Ovary (tissue), 9 donors: Measurements from ENCODE around the gene JMJD7. TPM values are rescaled to one million over a fixed set of nuclear protein-coding genes. Genes with fewer than 3 reads are reported as not detected.

Experiments used
- DNase-seq, 5 donors: peaks; one replicate each; pipeline ENCODE4 v3.0.0-alpha.2; 2019 to 2020
- H3K27ac ChIP-seq, 2 donors: fragments of 200-600 bp; one replicate each; pipeline versions ENCODE4 v1.5.1 to v1.8.0; 2019 to 2022
- H3K27me3 ChIP-seq: fragments of 200-600 bp; one replicate; pipeline ENCODE4 v1.8.0; 2022
- H3K36me3 ChIP-seq: fragments of 200-600 bp; sonication (generic); one replicate; pipeline ENCODE4 v1.5.1; 2019
- H3K4me1 ChIP-seq: one replicate; pipeline ENCODE4 v1.8.1; 2013; ENCODE audit warnings: mild to moderate bottlenecking, moderate library complexity; ENCODE audit not compliant: insufficient read depth
- H3K4me3 ChIP-seq: fragments of 200-600 bp; sonication (generic); one replicate; pipeline ENCODE4 v1.5.1; 2017
- H3K9me3 ChIP-seq, 2 donors: fragments of 200-600 bp in 1 of 2; sonication (generic) in 1 of 2; one replicate each; pipeline versions ENCODE4 v1.5.1 to v1.8.1; 2013 to 2019; ENCODE audit warnings: mild to moderate bottlenecking in 1 of 2, moderate library complexity in 1 of 2
- EP300 ChIP-seq: sonication (generic); formaldehyde crosslinking; IDR thresholded peaks from one replicate; pipeline ENCODE4 v1.6.1; 2017; ENCODE audit warnings: antibody characterized with exemption
- POLR2A ChIP-seq: fragments of 450-650 bp; IDR thresholded peaks from one replicate; pipeline ENCODE4 v1.6.1; 2017; ENCODE audit warnings: antibody characterized with exemption, mild to moderate bottlenecking, moderate library complexity
- WGBS, 3 donors: extraction: QIAGEN DNeasy Blood & Tissue Kit in 1 of 3; methylation state at CpG; one replicate each; pipeline versions ENCODE4 v1.1.5 to v1.1.7; 2013 to 2017; 5-methylcytosine and 5-hydroxymethylcytosine counted together
- intact Hi-C, 4 donors: fragments of 100-400 bp; cut with DNase I; formaldehyde crosslinking; loops; one replicate each; pipeline versions ENCODE4 v1.11.0 to v1.15.1; 2022 to 2023
- polyA plus RNA-seq, 2 donors: library from polyadenylated mRNA; stranded (reverse); fragments of 200-250 nt in 1 of 2; fragments of 350-450 nt in 1 of 2; fragmentation: Illumina TruSeq in 1 of 2; extraction: RNeasy Lipid Tissue Mini Kit (QIAGEN cat#74804) in 1 of 2; gene quantifications; one replicate each; pipeline ENCODE4 v1.2.3, GENCODE V29; 2013 to 2014
- total RNA-seq, 7 donors: library from RNA; depleted of rRNA in 2 of 7; stranded (reverse); fragments of >200 nt in 2 of 7; fragmentation: NEBNext Ultra II Directional in 3 of 7; extraction: Animal tissue kit (Norgen Biotek cat#: 25700) in 3 of 7; gene quantifications; one replicate each; pipeline versions ENCODE4 v1.1.0 to v1.2.4, GENCODE V29; 2016 to 2023
- TF ChIP-seq, protein P1 (sequence below), 3 donors: fragments of 450-650 bp in 2 of 3; fragments of 200-600 bp in 1 of 3; IDR thresholded peaks; one replicate each; pipeline versions ENCODE4 v1.5.1 to v1.8.0; 2016 to 2022; ENCODE audit warnings: antibody characterized with exemption in 3 of 3, mild to moderate bottlenecking in 1 of 3
- donor health status: DM: no; HTN: no; CAD: no; lungs with moderate emphysema.
- donor health status: DM: no; HTN: no; CAD: no.
- donor health status: Bipolar disorder and iron deficiency.
- donor health status: DM: yes; HTN: yes; CAD: no.
- donor health status: DM: no; HTN: no; CAD: no.
- donor health status: DM: yes; HTN: yes; CAD: no.

The JMJD7 gene
- total and polyA plus RNA-seq, 9 donors, result 3.0 to 21.4 (median 14.9) TPM

DNA sequence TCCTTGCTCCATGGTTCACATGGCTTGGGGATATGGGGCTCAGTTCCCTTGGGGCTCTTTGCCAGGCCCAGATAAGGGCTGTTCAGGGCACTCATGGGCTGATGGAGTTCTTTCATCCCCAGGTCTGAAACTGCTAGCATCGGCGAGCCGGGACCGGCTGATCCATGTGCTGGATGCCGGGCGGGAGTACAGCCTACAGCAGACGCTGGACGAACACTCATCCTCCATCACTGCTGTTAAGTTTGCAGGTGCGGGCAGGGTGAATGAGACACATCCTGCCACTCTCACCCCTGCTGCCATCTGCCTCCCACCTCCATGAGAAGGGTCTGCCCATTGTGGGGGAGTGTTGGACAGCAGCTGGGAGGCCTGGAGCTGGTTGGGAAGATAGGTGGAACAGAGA, 11.1 kb upstream of the JMJD7 start:
- intact Hi-C loops, result loop anchor here in 1 of 4 donors (10.0 kb wide), 1 partner anchor 262 kb away; the partner anchor contains the start of gene TYRO3
- Histone ChIP-seq H3K4me3 (no peak overlapping the region), H3K27ac (no peak overlapping the region), H3K4me1 (no peaks in the 10 kb centered on the region), H3K9me3 (no peaks in the 10 kb centered on the region), H3K27me3 (no peaks in the 10 kb centered on the region), H3K36me3 (no peaks in the 10 kb centered on the region)
- no peak for DNase-seq
- 87 to 91% (median 90%) methylated on average over 9 of the region's 9 CpGs for WGBS, 3 donors
- TF ChIP-seq, protein P1, sequence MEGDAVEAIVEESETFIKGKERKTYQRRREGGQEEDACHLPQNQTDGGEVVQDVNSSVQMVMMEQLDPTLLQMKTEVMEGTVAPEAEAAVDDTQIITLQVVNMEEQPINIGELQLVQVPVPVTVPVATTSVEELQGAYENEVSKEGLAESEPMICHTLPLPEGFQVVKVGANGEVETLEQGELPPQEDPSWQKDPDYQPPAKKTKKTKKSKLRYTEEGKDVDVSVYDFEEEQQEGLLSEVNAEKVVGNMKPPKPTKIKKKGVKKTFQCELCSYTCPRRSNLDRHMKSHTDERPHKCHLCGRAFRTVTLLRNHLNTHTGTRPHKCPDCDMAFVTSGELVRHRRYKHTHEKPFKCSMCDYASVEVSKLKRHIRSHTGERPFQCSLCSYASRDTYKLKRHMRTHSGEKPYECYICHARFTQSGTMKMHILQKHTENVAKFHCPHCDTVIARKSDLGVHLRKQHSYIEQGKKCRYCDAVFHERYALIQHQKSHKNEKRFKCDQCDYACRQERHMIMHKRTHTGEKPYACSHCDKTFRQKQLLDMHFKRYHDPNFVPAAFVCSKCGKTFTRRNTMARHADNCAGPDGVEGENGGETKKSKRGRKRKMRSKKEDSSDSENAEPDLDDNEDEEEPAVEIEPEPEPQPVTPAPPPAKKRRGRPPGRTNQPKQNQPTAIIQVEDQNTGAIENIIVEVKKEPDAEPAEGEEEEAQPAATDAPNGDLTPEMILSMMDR (IDR thresholded peaks at IDR 0.05), result no peak
- TF ChIP-seq POLR2A (no peak), EP300 (no peak)

GRCh38 chr15:41817327-41817726, 10.6 kb upstream of the JMJD7 start:
- intact Hi-C loops, result loop anchor here in 1 of 4 donors (10.0 kb wide), 1 partner anchor 263 kb away; the partner anchor contains the start of gene TYRO3
- WGBS, 3 donors, result 80 to 87% (median 82%) methylated on average over 14 of the region's 14 CpGs
- TF ChIP-seq POLR2A, result no peak
- TF ChIP-seq EP300, result no peak
- TF ChIP-seq, protein P1 (IDR thresholded peaks at IDR 0.05), result no peak
- no peak for DNase-seq
- Histone ChIP-seq H3K27me3 (no peaks in the 10 kb centered on the region), H3K9me3 (no peaks in the 10 kb centered on the region), H3K4me1 (no peaks in the 10 kb centered on the region), H3K36me3 (no peaks in the 10 kb centered on the region), H3K27ac (no peak overlapping the region), H3K4me3 (no peak overlapping the region)

GRCh38 chr15:41817781-41818180, 10.1 kb upstream of the JMJD7 start:
- H3K9me3 ChIP-seq, result no peaks in the 10 kb centered on the region
- no peak for TF ChIP-seq EP300
- TF ChIP-seq, protein P1 (IDR thresholded peaks at IDR 0.05), result no peak
- TF ChIP-seq POLR2A, result no peak
- no peak for DNase-seq
- H3K4me3 ChIP-seq, result no peak overlapping the region
- H3K27me3 ChIP-seq, result no peaks in the 10 kb centered on the region
- no peaks in the 10 kb centered on the region for H3K36me3 ChIP-seq
- 78 to 86% (median 83%) methylated on average over 6 of the region's 6 CpGs for WGBS, 3 donors
- intact Hi-C loops, result loop anchor here in 1 of 4 donors (10.0 kb wide), 1 partner anchor 263 kb away; the partner anchor contains the start of gene TYRO3
- no peaks in the 10 kb centered on the region for H3K4me1 ChIP-seq
- H3K27ac ChIP-seq, result no peak overlapping the region

DNA sequence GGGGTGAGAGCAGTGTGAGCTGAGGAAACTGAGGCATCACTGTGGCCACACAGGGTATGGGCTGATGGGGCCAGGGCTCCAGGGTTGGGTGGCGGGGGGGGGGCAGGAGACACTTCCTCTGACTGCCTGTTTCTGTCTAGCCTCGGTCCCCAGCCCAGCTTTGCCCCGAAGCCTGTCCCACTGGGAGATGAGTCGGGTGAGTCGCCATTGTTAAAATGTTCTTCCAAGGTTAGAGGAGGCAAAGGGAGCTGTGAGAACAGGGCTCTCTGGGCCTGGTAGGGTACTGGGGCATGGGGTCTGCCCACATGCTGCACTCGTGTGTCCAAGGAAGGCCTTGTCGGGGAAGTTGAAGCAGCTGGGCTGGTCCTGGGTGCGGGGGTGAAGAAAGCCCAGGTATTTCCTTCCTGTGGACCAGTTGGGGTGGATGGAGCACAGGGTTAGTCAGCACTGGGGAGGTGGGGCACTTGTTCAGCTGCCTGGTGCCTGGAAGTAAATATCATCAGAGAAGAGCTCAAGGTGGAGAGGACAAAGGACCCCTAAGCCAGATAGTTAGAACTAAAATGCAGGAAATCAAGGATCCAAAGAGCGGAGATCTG, 8.3 kb upstream of the JMJD7 start:
- intact Hi-C loops, result loop anchor here in 1 of 4 donors (10.0 kb wide), 1 partner anchor 265 kb away; the partner anchor contains the start of gene TYRO3

More for the DNA sequence above, 8.3 kb upstream of the JMJD7 start:
- TF ChIP-seq EP300 (no peak), POLR2A (no peak)
- TF ChIP-seq, protein P1 (IDR thresholded peaks at IDR 0.05), result no peak
- Histone ChIP-seq H3K27me3 (no peaks in the 10 kb centered on the region), H3K4me1 (no peaks in the 10 kb centered on the region), H3K4me3 (no peak overlapping the region), H3K36me3 (no peaks in the 10 kb centered on the region), H3K27ac (no peak overlapping the region), H3K9me3 (no peaks in the 10 kb centered on the region)
- 80 to 92% (median 90%) methylated on average over 9 of the region's 9 CpGs for WGBS, 3 donors
- DNase-seq, result no peak
